OCI-LY1 (cell line): ENCODE measurements around the gene ZNF536.

Experiments used
- EZH2 ChIP-seq: fragments of 200-600 bp; sonication (generic), shearing (Covaris generic); IDR thresholded peaks from 2 replicates; pipeline ENCODE4 v1.8.0; 2017; ENCODE audit warnings: borderline replicate concordance, mixed run types, mild to moderate bottlenecking, antibody characterized with exemption, low read length, moderate library complexity, mixed read lengths
- TF ChIP-seq, protein P1 (sequence below): fragments of 200-600 bp; sonication (generic), shearing (Covaris generic); IDR thresholded peaks from 2 replicates; pipeline ENCODE4 v1.5.1; 2017; ENCODE audit warnings: mild to moderate bottlenecking, antibody characterized with exemption, low read length, moderate library complexity, mixed read lengths

DNA sequence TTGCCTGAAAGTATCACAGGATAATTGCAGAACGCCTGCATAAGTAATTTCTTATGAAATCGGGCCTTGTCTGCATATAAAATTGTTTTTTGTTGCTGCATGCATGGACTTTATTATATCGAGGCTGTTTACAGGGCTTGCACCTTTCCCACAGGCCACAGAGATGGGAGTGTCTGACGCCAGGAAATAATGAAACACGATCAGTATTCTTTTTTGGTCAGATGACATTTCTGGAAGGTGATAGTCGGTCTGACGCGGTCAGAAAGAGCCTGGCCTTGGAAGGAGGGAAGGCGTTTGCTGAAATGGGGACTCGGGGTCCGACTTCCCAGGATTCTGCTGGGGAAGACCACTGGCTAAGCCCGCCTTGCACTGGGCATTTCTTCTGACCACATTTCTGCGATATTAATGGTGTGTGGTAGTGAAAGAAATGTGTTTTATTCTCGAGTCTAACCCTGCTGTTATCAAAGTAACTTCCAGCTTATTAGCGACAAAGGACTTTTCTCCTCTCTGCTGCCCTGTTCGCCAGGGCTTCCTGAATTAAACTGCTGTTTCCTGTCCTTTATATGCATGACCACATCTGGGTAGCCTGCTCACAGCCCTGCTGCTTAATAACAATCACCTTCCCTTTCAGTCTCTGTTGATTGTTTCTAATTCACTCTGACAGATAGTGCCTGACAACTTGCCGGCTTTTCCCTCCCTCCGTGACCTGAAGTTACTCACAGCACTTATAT is 11.6 kb upstream of the ZNF536 start:
- TF ChIP-seq, protein P1, sequence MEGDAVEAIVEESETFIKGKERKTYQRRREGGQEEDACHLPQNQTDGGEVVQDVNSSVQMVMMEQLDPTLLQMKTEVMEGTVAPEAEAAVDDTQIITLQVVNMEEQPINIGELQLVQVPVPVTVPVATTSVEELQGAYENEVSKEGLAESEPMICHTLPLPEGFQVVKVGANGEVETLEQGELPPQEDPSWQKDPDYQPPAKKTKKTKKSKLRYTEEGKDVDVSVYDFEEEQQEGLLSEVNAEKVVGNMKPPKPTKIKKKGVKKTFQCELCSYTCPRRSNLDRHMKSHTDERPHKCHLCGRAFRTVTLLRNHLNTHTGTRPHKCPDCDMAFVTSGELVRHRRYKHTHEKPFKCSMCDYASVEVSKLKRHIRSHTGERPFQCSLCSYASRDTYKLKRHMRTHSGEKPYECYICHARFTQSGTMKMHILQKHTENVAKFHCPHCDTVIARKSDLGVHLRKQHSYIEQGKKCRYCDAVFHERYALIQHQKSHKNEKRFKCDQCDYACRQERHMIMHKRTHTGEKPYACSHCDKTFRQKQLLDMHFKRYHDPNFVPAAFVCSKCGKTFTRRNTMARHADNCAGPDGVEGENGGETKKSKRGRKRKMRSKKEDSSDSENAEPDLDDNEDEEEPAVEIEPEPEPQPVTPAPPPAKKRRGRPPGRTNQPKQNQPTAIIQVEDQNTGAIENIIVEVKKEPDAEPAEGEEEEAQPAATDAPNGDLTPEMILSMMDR = no peak
- no peak for TF ChIP-seq EZH2
